Kidney (tissue), 14 donors: ENCODE results near the gene CCDC187. TPM values are rescaled to one million over a fixed set of nuclear protein-coding genes. Genes with fewer than 3 reads are reported as not detected.

Source experiments
- DNase-seq, 5 donors: peaks; one replicate each; pipeline ENCODE4 v3.0.0-alpha.2; 2013 to 2020
- FAIRE-seq: peaks from 2 replicates; lab custom pipeline; 2012; peaks lifted over from hg19 to GRCh38; lab: Jason Lieb, UNC
- H3K27ac ChIP-seq, 2 donors: one replicate each; pipeline ENCODE4 v1.7.0; 2013; ENCODE audit warnings: low read depth in 2 of 2, low read length in 2 of 2, inconsistent platforms in 1 of 2
- H3K27me3 ChIP-seq: one replicate; pipeline ENCODE4 v1.7.1; 2013; ENCODE audit warnings: low read length, inconsistent platforms; ENCODE audit not compliant: control insufficient read depth, insufficient read depth
- H3K36me3 ChIP-seq, 3 donors: one replicate each; pipeline versions ENCODE4 v1.7.0 to v1.7.1; 2013; ENCODE audit warnings: low read length in 3 of 3, control low read depth in 1 of 3, inconsistent platforms in 1 of 3; ENCODE audit not compliant: insufficient read depth in 3 of 3, control insufficient read depth in 2 of 3
- H3K4me1 ChIP-seq, 3 donors: one replicate each; pipeline versions ENCODE4 v1.7.0 to v1.7.1; 2013; ENCODE audit warnings: low read length in 3 of 3, inconsistent platforms in 1 of 3, low read depth in 1 of 3; ENCODE audit not compliant: control insufficient read depth in 2 of 3, insufficient read depth in 2 of 3
- H3K4me3 ChIP-seq, 3 donors: one replicate each; pipeline versions ENCODE4 v1.7.0 to v1.8.1; 2013; ENCODE audit warnings: low read length in 3 of 3, control low read depth in 1 of 3, inconsistent platforms in 1 of 3
- H3K9ac ChIP-seq, 3 donors: one replicate each; pipeline versions ENCODE4 v1.7.0 to v1.7.1; 2013; ENCODE audit warnings: low read length in 3 of 3, control low read depth in 1 of 3, inconsistent platforms in 1 of 3
- H3K9me3 ChIP-seq, 3 donors: one replicate each; pipeline versions ENCODE4 v1.7.0 to v1.7.1; 2013; ENCODE audit warnings: low read length in 3 of 3, control low read depth in 1 of 3, inconsistent platforms in 1 of 3; ENCODE audit not compliant: control insufficient read depth in 2 of 3, insufficient read depth in 1 of 3
- CTCF ChIP-seq: IDR thresholded peaks from 3 replicates; pipeline ENCODE4 v1.5.1; 2012; ENCODE audit warnings: mild to moderate bottlenecking, moderate library complexity, borderline replicate concordance; ENCODE audit not compliant: insufficient read depth; ENCODE audit errors: extremely low read depth
- intact Hi-C: fragments of 100-400 bp; cut with DNase I; formaldehyde crosslinking; loops from one replicate; pipeline ENCODE4 v1.11.1; 2022
- polyA plus RNA-seq: library from polyadenylated mRNA; stranded (reverse); fragments of 350-450 nt; fragmentation: Illumina TruSeq; extraction: RNeasy Lipid Tissue Mini Kit (QIAGEN cat#74804); gene quantifications from one replicate; pipeline ENCODE4 v1.2.3, GENCODE V29; 2014; ENCODE audit warnings: low read depth, low replicate concordance; ENCODE audit not compliant: insufficient read depth
- total RNA-seq: library from RNA; stranded (reverse); fragmentation: NEBNext Ultra II Directional; extraction: Animal tissue kit (Norgen Biotek cat#: 25700); gene quantifications from one replicate; pipeline ENCODE4 v1.2.1, GENCODE V29; 2021
- donor health status: control.
- donor health status: control.
- donor health status: control.
- donor health status: control.
- donor health status: control.
- donor health status: DM: yes; HTN: yes; CAD: no.
- donor health status: Normal renal cell carcinoma (clear cell type).

CCDC187 gene
- total and polyA plus RNA-seq, 2 donors from 2014 or later: 0.84 to 2.3 TPM

- Histone ChIP-seq H3K27ac (no peak overlapping the region), H3K9me3 (no peaks in the 10 kb centered on the region), H3K27me3 (no peaks in the 10 kb centered on the region), H3K9ac (no peak overlapping the region), H3K4me1 (peaks cover 0 to 13% (median 0%) of the 10 kb centered on the region in 3 donors), H3K4me3 (no peak overlapping the region), H3K36me3 (no peaks in the 10 kb centered on the region)
- DNase-seq (peak in 1 of 5 donors; percentile 69), FAIRE-seq (no peak)
- no peak for TF ChIP-seq CTCF
- intact Hi-C loops: no loop called here
Observed at GRCh38 chr9:136329636-136330405, 25.9 kb upstream of the CCDC187 start.

- Histone ChIP-seq H3K36me3 (no peaks in the 10 kb centered on the region), H3K9ac (peak overlapping the region in 1 of 3 donors; percentile 77), H3K27me3 (no peaks in the 10 kb centered on the region), H3K9me3 (no peaks in the 10 kb centered on the region), H3K4me1 (peaks cover 0 to 13% (median 0%) of the 10 kb centered on the region in 3 donors), H3K4me3 (peak overlapping the region in 1 of 3 donors; percentile 53), H3K27ac (no peak overlapping the region)
- FAIRE-seq (no peak), DNase-seq (peak in 1 of 5 donors; percentile 74)
- intact Hi-C loops: no loop called here
- TF ChIP-seq CTCF: no peak
Observed at GRCh38 chr9:136329211-136329627, 25.3 kb upstream of the CCDC187 start.

GRCh38 chr9:136328622-136329041 lies 24.7 kb upstream of the CCDC187 start:
- H3K27me3 ChIP-seq: no peaks in the 10 kb centered on the region
- peak in 4 of 5 donors; percentile 51 to 79 (median 60) for DNase-seq
- H3K9me3 ChIP-seq: no peaks in the 10 kb centered on the region
- intact Hi-C loops: no loop called here
- H3K27ac ChIP-seq: no peak overlapping the region
- no peak for TF ChIP-seq CTCF
- no peak for FAIRE-seq
- no peaks in the 10 kb centered on the region for H3K36me3 ChIP-seq
- peak overlapping the region; percentile 10 to 53 (median 52) for H3K4me3 ChIP-seq
- H3K9ac ChIP-seq: peak overlapping the region; percentile 39 to 77 (median 41)
- peaks cover 0 to 13% (median 0%) of the 10 kb centered on the region in 3 donors for H3K4me1 ChIP-seq
